Measurements from ENCODE around the gene ABHD17B.
A peak's percentile ranks its signal among the peaks of the same experiment; 100 is the strongest.

Gene ABHD17B

GRCh38 chr9:71876106-71876505 lies 34.9 kb downstream of the ABHD17B start:
- no peak for DNase-seq

- no peak for DNase-seq
These were observed 35.6 kb downstream of the ABHD17B start for GRCh38 chr9:71875345-71875744.

- DNase-seq, result no peak
These were observed 47.4 kb downstream of the ABHD17B start for GRCh38 chr9:71863631-71864030.

- no peak for DNase-seq
These were observed 49.4 kb downstream of the ABHD17B start for GRCh38 chr9:71861618-71862017.

GRCh38 chr9:71859939-71860338 lies 51.1 kb downstream of the ABHD17B start:
- DNase-seq, result no peak

GRCh38 chr9:71858812-71859211 lies 52.2 kb downstream of the ABHD17B start:
- DNase-seq, result no peak

GRCh38 chr9:71858102-71858798 lies 52.7 kb downstream of the ABHD17B start:
- no peak for DNase-seq

GRCh38 chr9:71857159-71857558 lies 53.8 kb downstream of the ABHD17B start:
- DNase-seq, result no peak

- DNase-seq, result no peak
These were observed 56.2 kb downstream of the ABHD17B start for GRCh38 chr9:71854811-71855210.

- no peak for DNase-seq
These were observed 57.9 kb downstream of the ABHD17B start for GRCh38 chr9:71853084-71853483.

- no peak for DNase-seq
These were observed 60.0 kb downstream of the ABHD17B start for GRCh38 chr9:71850996-71851395.

GRCh38 chr9:71847892-71848291 lies 63.1 kb downstream of the ABHD17B start:
- DNase-seq, result no peak

GRCh38 chr9:71844808-71845207 lies 66.2 kb downstream of the ABHD17B start:
- no peak for DNase-seq

- no peak for DNase-seq
These were observed 71.3 kb downstream of the ABHD17B start for GRCh38 chr9:71839668-71840067.

GRCh38 chr9:71835596-71835995 lies 75.4 kb downstream of the ABHD17B start:
- no peak for DNase-seq

GRCh38 chr9:71830929-71831328 lies 80.1 kb downstream of the ABHD17B start:
- DNase-seq, result no peak

- no peak for DNase-seq
These were observed 80.8 kb downstream of the ABHD17B start for GRCh38 chr9:71830153-71830552.

- DNase-seq, result no peak
These were observed 84.7 kb downstream of the ABHD17B start for GRCh38 chr9:71826279-71826678.

- DNase-seq, result no peak
These were observed 86.7 kb downstream of the ABHD17B start for GRCh38 chr9:71824257-71824656.

GRCh38 chr9:71822935-71823334 lies 88.1 kb downstream of the ABHD17B start:
- DNase-seq, result no peak

- DNase-seq, result no peak
These were observed 88.5 kb downstream of the ABHD17B start for GRCh38 chr9:71822456-71822855.

GRCh38 chr9:71821405-71821804 lies 89.6 kb downstream of the ABHD17B start:
- DNase-seq, result no peak

GRCh38 chr9:71820403-71820921 lies 90.5 kb downstream of the ABHD17B start:
- no peak for DNase-seq

- DNase-seq, result peak in 1 of 4 experiments; percentile 14
These were observed 91.8 kb downstream of the ABHD17B start for GRCh38 chr9:71819115-71819739.
